HPDE6-E6E7 (cell line): ENCODE results near the gene ARHGAP29.

Source experiments
- DNase-seq: peaks from one replicate; pipeline ENCODE4 v3.0.0; 2011; ENCODE audit warnings: missing footprints; ENCODE audit errors: extremely low spot score

Gene ARHGAP29

DNA sequence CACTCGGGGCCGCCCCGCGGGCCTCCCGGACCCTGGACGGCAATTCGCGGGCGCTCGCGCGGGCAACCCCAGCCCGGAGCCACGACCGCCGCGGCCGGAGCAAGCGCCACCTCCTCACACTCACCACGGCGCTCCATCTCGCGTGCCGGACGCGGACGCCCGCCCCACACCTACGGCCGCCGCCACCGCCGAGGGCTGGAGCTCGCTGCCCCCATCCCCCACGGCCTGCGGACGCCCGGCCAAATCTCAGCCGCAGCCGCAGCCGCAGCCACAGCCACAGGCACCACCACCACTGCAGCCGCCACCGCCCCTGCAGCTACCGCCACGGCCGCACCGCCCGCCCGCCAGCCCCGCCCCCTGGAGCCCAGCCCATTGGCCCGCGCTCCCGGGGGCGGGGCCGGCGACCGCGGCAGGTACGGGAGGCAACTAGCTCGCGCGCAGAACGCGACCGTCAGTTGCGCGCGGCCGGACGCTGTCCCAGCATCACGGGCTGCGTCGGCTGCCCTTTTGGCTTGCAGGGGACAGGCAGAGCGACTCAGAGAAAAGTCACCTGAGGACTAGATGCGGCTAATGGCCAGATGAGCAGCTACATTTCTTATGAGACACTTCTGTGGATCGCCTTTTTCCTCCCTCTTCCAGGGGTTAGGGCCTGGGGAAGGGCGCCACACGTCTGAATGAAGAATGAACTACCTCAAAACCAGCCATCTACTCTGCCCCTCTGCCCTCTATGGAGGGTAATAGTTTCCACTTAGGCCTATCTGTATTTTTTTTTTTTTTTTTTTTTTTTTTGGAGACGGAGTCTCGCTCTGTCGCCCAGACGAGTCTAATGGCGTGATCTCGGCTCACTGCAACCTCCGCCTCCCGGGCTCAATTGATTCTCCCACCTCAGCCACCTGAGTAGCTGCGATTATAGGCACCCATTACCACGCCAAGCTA lies at the start of gene ARHGAP29:
ARHGAP29 (minus strand) TSS at position 294 of the 936 bp plus-strand sequence. CDS start 5,973 bp downstream, outside the sequence.
- no peak for DNase-seq

- DNase-seq, result no peak
Observed at GRCh38 chr1:94286864-94287437, 49.6 kb upstream of the ARHGAP29 start.

DNA sequence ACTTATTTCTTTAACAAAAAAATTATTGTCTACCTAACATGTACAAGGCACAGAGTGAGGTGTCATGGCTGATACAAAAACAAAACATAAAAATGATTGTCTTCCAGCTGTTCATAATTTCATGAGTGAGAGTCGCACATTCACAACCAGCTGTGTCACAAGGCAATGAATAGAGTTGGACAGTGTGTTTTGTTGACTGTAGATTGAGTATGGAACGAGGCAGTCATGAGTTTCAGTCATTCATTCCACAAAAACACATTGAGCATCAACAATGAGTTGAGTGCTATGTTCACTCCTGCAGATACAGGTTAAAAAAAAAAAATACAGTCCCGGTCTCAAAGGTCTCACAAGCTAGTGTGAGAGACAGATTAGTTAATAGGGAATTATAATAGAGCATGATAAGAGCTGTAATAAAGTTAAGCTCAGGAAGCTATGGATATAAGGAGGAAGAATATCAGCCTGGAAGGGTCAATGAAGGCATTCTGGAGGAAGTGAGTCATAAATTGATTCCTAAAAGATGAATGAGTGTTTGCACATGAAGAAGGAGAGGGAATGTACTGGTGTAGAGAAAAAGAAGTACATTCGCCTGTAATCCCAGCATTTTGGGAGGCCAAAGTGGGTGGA lies 47.8 kb upstream of the ARHGAP29 start:
- no peak for DNase-seq

GRCh38 chr1:94284476-94284875 lies 47.1 kb upstream of the ARHGAP29 start:
- DNase-seq, result no peak

DNA sequence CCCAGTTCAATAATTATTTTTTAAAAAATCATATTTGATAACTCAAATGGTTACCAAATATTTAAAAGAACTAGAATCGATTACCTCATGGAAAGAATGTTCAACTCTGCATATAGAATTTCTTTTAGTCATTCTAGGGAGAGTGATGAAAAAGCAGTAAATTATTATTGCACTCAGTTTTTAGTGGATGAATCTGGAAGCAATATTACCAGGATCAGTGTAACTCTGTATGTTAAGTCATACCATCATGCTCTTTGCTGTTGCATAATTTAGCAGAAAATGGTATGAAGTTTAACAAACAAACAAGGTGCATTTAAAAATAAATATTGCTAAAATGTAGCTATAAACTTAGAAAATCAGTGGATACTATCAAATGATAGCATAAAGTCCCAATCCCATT lies 46.1 kb upstream of the ARHGAP29 start:
- no peak for DNase-seq

DNA sequence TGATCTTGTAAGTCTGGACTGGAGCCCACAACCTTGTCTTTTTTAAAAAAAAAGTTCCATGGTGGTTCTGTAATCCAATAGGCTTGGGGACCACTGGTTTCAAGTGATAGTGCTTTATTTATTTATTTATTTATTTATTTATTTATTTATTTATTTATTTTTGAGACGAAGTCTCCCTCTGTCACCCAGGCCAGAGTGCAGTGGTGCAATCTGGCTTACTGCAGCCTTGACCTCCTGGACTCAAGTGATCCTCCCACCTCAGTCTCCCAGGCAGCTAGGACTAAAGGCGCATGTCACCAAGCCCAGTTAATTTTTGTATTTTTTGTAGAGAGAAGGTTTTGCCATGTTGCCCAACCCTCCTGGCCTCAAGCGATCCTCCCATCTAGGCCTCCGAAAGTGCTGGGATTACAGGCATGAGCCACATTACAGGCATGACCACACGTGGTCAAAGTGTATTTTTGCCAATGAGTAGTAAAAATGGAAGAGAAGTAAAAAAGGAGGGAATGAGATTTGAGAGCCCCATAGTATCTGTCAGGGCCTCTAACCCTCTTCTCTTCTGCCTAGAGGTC lies 44.8 kb upstream of the ARHGAP29 start:
- DNase-seq, result no peak

GRCh38 chr1:94281361-94282142 lies 44.2 kb upstream of the ARHGAP29 start:
- no peak for DNase-seq

GRCh38 chr1:94280541-94280940 lies 43.2 kb upstream of the ARHGAP29 start:
- no peak for DNase-seq

DNA sequence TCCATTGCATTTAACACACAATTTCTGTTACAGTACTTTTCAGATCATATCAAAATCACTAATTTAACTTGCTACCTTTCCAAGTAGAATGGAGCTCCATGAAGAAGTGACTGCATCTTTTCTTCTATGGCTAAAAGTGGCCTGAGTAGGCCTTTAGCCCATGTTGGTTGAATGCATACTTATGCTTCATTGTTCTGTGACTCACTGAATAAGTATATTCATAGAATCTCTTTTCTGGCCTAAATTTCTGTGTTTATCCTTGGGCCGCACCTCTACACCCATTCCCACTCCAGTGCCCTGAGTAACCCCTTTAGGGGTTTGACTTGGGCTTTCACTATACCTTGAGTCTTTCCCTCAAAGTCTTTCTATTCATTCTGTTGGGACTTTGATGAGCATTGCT lies 42.1 kb upstream of the ARHGAP29 start:
- no peak for DNase-seq

GRCh38 chr1:94279038-94279437 lies 41.7 kb upstream of the ARHGAP29 start:
- no peak for DNase-seq

DNA sequence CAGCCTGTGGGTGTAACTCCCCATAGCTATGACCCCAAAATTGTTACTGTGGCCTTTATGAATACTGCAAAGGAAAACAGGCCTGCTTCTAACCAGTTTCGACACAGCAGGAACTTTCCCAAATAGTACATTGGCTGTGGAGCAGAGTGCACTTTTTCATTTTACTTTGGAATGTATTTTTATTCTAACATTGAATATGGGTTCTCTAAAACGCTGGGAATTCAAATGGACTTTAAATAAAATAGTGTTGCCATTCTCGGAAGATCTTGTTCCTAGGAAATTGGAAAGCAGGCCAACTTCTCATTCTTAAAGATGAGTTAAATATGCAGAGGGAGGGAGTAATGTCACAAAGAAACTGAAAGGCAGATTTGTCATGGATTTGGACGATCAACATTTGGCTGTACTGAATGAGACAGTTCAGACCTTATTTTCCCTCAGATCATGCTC lies 39.6 kb upstream of the ARHGAP29 start:
- no peak for DNase-seq

GRCh38 chr1:94275083-94275482 lies 37.7 kb upstream of the ARHGAP29 start:
- no peak for DNase-seq

GRCh38 chr1:94274561-94274960 lies 37.2 kb upstream of the ARHGAP29 start:
- DNase-seq, result no peak

- DNase-seq, result no peak
Observed at GRCh38 chr1:94273111-94273510, 35.7 kb upstream of the ARHGAP29 start.

- no peak for DNase-seq
Observed at GRCh38 chr1:94272388-94272787, 35.0 kb upstream of the ARHGAP29 start.

DNA sequence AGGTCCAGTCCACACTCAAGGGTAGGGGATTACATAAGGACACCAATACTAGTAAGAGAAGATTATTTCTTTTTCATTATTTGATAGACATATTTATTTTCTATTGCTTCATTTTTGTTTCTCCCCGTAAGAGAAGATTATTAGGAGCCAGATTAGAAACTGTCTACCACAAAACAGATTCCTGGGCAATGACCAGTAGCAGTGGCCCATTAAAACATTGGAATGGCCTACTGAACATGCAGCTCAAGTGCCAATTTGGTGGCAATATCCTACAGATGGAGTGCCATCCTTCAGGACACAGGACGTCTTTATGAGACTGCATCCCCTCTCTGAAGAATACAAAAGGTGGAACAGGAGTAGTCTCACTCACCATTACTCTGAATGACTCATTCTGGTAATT lies 34.0 kb upstream of the ARHGAP29 start:
- DNase-seq, result no peak

DNA sequence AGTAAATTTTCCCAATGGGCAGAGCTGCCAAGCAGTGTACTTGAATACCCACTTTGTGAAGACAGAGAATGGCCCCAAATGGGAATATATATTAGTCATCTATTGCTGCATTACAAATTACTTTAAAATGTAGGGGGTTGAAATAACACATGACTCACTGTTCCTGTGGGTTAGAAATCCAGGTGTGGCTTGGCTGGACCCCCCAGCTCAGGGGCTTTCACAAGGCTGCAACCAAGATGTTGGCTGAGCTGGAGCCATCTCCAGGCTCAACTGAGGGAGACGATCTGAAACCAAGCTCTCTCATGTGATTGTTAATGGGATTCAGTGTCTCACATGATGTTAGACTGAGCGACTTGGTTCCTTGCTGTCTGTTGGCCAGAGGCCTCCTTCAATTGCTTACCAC lies 33.4 kb upstream of the ARHGAP29 start:
- no peak for DNase-seq

DNA sequence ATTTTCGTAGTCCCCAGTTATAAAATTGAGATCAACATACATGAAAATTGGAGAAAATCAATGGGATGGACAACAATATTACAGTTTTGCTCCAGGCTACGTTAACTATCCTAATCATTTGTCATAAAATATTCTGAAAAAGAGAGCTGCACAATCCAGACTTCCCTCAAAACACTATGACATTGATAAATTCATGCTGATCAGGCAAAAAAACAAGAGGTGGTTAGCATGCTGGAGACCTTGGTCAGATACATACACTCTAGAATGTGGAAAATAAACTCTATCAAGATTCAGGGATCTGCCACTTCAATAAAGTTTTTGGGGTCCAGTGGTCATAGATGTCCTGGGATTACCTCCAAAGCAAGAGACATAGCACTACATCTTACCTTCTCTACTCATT lies 32.5 kb upstream of the ARHGAP29 start:
- DNase-seq, result no peak

DNA sequence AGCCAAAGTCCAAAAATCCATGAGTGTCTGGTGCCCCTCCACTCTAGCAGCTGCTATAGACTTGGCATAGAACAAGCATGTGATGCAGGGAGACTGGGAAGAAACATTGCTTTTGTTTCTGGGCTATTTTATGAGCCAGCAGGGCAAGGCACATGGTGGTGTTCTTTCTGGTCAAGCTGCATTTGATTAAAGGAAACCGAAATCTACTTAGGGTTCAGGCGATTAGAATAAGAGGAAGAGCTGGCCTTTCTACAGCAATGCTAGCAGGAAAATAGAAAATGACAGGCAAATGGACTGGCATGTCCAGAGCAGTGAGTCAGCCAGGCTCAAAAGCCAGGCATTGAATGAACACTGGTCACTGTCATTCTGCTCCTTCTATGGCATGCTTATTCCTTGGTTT lies 28.5 kb upstream of the ARHGAP29 start:
- no peak for DNase-seq

GRCh38 chr1:94265011-94265422 lies 27.6 kb upstream of the ARHGAP29 start:
- DNase-seq, result no peak

- DNase-seq, result no peak
Observed at GRCh38 chr1:94260635-94261387, 23.4 kb upstream of the ARHGAP29 start.
